H1 (cell line): Measurements from ENCODE around the gene CACNB1.

Experiments
- CHD2 ChIP-seq: IDR thresholded peaks from 2 replicates; pipeline ENCODE4 v1.6.1; 2012; ENCODE audit warnings: low read length, improper control_type of control experiment
- EZH2 ChIP-seq: fragments of 200-600 bp; sonication (generic); IDR thresholded peaks from 2 replicates; pipeline ENCODE4 v1.7.1; 2012; ENCODE audit warnings: low read depth, mild to moderate bottlenecking, moderate library complexity, low read length, inconsistent platforms; ENCODE audit not compliant: severe bottlenecking
- HDAC6 ChIP-seq: IDR thresholded peaks from one replicate; pipeline ENCODE4 v1.7.1; 2012; ENCODE audit warnings: low read depth, mild to moderate bottlenecking, inconsistent platforms, low read length, moderate library complexity
- KDM1A ChIP-seq: fragments of 200-600, 300-600 bp; sonication (generic); IDR thresholded peaks from 2 replicates; pipeline ENCODE4 v1.7.1; 2016; ENCODE audit warnings: mild to moderate bottlenecking, low read length, borderline replicate concordance
- POLR2AphosphoS5 ChIP-seq: IDR thresholded peaks from 2 replicates; pipeline ENCODE4 v1.6.1; 2011; ENCODE audit warnings: low read depth, low read length
- TAF1 ChIP-seq: IDR thresholded peaks from 2 replicates; pipeline ENCODE4 v1.6.1; 2011; ENCODE audit warnings: mild to moderate bottlenecking, low read depth, low read length
- ZNF274 ChIP-seq: IDR thresholded peaks from 2 replicates; pipeline ENCODE4 v1.7.0; 2012; ENCODE audit warnings: low read length, borderline replicate concordance; ENCODE audit errors: extremely low read depth
- TF ChIP-seq, protein P1 (sequence below): IDR thresholded peaks from 2 replicates; pipeline ENCODE4 v1.6.1; 2012; ENCODE audit warnings: inconsistent platforms
- TF ChIP-seq, protein P2 (sequence below), 3 experiments: IDR thresholded peaks; 1 replicate in 2 of 3; 2 replicates in 1 of 3; pipeline versions ENCODE4 v1.5.1 to v1.6.1; 2011; ENCODE audit warnings: low read length in 3 of 3, mild to moderate bottlenecking in 3 of 3, inconsistent platforms in 2 of 3, low read depth in 1 of 3, moderate library complexity in 1 of 3; ENCODE audit not compliant: insufficient read depth in 1 of 3; ENCODE audit errors: control extremely low read depth in 1 of 3

DNA sequence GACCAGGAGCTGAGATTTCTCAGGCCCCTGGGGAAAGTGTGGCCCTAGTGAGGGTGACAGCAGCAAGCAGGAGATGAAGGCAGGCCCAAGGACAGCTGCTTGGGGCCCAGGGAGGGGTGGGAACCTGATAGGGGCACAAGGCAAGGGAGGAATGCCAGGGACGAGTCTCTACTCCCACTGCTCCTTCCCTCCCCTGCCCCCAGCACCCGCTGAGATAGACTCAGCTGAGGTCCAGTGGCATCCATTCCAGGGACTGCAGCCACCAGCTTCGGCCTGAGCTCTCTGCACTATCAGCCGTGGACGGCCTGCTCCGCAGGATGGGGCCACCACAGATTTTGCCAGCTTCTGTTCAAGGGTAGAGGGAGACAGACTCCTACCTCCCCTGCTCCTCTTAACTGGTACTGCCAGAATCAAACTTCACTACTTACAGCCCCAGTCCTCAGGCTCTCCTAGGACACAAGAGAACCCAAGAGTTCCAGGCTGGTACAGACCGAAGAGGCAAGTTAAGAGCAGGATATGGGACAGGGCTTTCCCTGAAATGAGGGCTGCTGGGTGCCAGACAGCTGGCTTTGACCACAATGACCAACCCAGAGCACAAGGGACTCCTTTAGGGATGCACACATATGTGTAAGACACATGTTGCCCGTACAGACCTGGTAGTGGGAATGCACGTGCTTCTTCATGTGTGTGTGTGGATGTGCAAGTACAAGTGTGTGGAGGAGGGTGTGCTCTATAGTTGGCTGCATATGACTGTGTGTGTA lies 5.5 kb downstream of the CACNB1 start:
- TF ChIP-seq KDM1A (no peak), ZNF274 (no peak), POLR2AphosphoS5 (no peak), EZH2 (no peak), HDAC6 (no peak), TAF1 (no peak), CHD2 (no peak)
- TF ChIP-seq, protein P1, sequence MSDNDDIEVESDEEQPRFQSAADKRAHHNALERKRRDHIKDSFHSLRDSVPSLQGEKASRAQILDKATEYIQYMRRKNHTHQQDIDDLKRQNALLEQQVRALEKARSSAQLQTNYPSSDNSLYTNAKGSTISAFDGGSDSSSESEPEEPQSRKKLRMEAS, result no peak
- TF ChIP-seq, protein P2, sequence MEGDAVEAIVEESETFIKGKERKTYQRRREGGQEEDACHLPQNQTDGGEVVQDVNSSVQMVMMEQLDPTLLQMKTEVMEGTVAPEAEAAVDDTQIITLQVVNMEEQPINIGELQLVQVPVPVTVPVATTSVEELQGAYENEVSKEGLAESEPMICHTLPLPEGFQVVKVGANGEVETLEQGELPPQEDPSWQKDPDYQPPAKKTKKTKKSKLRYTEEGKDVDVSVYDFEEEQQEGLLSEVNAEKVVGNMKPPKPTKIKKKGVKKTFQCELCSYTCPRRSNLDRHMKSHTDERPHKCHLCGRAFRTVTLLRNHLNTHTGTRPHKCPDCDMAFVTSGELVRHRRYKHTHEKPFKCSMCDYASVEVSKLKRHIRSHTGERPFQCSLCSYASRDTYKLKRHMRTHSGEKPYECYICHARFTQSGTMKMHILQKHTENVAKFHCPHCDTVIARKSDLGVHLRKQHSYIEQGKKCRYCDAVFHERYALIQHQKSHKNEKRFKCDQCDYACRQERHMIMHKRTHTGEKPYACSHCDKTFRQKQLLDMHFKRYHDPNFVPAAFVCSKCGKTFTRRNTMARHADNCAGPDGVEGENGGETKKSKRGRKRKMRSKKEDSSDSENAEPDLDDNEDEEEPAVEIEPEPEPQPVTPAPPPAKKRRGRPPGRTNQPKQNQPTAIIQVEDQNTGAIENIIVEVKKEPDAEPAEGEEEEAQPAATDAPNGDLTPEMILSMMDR (IDR thresholded peaks at IDR 0.05; ENCODE audit: control extremely low read depth in 1 of 3, insufficient read depth in 1 of 3, low read depth in 1 of 3, low read length in 3 of 3), result no peak
